Superior temporal gyrus (tissue), 1 donor: ENCODE data around the gene PES1.
"Not testable (repeated sequence)": the region's sequence is repeated elsewhere in the genome, so short reads cannot be mapped to it uniquely, and the experiment has no call there.

ENCODE experiments used
- DNase-seq: peaks from one replicate; pipeline ENCODE4 v3.0.0-alpha.2; 2016; ENCODE audit errors: extremely low spot score

The PES1 gene

DNA sequence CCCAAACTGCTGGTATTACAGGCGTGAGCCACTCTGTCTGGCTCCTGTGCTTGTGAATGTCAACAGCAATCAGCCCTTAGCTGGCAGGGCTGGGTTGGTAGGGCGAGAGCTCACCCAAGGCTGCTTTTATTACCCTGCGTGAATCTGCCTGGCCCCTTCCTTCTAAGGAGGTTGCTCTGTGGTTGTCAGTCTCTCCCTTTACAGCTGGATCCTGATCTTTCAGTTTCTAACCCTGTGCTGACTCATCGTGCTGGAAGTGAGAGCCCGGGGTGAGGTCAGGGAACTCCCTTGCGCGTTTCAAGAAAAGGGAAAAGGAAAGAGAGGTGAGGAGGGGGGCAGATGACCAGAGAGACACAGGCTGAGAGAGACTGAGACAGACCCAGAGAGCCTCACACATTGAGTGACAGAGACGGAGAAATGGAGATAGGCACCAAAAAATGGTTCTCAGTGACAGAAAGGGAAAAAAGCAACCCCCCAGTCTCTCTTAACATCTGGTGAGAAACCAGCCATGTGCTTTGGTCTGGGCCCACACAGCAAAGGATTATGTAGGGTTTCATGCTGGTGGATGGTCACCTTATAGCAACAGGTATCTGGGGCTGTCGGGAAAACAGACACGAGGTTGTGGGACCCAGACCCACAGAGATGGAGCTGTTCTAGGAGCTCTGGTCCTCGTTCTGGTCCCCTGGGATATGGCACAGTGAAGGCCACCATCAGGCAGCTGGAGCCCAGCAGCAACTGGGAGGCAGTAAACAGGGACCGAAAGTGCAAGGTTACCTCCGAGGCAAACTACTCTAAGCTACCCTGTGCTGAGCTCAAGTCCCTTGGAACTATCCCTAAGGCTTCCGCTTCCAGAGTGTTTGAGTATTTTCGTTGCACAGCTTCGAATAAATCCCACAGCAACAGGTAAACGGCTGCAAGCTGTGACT lies 17.8 kb upstream of the PES1 start:
- DNase-seq = no peak

DNA sequence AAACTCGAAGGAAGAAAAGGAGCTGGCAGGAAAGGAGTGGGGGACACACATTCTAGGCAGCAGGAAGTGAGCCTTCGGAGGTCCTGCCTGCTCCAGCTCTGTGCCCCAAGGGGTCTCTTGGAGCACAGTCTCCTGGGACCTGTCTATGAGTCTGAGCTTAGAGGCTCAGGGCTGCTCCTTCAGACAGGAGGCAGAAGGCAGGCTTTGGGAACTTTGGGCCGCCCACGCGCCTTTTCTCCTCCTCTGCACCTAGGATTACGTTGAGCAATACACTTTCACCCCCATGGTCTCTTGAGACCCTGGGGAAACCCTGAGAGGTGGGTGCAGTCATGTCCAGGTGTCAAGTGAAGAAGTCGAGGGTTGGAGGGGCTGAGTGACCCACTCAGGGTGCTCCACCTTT lies 16.2 kb upstream of the PES1 start:
- DNase-seq = no peak

DNA sequence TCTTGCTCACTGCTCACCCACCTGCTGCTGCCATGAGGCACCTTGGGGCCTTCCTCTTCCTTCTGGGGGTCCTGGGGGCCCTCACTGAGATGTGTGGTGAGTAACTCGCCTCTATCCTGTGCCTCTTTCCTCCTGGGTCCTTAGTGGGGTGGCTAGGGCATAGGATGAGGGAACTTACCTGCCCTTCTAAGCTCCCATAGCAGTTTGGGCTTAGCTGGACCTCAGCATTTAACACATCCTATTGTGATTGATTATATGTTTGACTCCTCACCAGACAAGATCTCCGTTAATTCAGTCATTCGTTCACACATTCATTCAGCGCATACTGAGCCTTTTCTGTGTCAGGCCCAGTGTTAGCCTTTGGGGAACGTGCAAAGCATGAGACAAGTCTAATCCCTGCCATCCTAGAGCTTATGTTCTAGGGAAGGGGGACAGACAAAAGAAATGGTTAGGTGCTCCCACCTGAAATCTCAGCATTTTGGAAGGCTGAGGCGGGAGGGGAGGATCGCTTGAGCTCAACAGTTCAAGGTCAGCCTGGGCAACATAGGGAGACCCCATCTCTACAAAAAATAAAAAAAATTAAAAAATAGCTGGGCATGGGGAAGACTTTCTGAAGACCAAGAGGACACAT lies 15.7 kb upstream of the PES1 start:
- no peak for DNase-seq

DNA sequence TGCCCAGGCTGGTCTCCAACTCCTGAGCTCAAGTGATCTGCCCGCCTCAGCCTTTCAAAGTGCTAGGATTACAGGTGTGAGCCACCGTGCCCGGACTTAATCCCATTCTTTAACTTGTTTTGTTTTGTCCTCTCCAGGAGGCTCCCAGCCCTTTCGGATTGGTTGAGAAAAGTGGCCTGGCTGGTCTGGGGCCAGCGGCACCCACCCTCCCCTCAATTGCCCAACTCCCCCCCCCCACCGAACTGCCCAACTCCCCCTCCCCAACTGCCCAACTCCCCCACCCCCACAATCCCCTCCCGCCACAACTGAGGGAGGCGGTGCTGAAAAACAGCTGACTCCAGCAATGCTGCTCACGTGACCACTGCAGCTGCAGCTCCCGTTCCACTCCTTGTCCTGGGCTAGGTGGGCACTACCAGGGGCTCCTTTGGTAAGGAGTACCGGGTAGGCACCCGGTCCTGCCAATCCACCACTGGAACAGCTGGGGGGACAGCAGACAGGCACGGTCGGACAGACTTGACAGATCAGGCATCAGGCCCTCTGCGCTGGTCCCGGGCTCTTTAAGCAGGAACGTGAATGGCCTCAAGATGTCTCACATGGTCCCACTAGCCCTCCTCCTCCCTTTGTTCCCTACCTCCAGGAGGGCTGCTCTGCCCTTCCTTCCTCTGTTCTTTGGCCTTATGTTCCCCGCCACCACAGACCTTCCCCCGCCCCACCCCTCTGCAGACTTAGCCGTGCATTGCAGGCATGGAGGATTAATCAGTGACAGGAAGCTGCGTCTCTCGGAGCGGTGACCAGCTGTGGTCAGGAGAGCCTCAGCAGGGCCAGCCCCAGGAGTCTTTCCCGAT lies 15.0 kb upstream of the PES1 start, which contains the start of gene TCN2:
TSS of gene TCN2 (plus strand) at position 720 of the 845 bp plus-strand sequence. CDS start 158 bp downstream, outside the sequence.
- peak; percentile 84 for DNase-seq

DNA sequence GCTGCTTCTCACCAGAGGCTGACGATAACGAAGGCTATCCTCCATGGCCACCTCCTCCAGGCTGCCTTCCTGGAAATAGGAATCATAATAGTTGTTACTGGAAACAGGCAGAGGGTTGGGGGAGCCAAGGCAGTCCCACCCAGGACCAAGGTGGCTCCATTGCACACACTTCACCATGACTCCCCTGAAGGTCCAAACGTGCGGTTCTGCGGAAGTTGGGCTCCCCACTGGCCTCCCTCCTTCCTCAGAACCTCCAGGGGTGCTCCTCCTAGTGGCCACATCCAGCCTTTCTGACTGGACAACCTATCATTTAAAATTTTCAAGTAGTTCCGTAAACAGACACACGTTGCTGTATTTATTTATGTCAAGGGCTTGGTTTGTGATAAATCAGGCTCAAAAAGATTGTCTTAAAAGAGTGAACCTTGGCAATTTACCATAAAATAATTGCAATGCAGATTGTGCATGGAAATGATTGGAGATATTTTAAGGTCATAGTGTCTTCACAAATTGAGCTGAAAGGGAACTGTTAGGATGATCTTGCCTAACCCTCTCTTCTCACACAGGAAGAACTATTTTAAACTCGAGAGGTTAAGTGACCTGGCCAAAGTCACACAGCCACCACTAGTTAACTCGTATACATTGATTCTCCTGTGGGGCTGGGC lies 13.9 kb upstream of the PES1 start:
- peak; percentile 61 for DNase-seq

DNA sequence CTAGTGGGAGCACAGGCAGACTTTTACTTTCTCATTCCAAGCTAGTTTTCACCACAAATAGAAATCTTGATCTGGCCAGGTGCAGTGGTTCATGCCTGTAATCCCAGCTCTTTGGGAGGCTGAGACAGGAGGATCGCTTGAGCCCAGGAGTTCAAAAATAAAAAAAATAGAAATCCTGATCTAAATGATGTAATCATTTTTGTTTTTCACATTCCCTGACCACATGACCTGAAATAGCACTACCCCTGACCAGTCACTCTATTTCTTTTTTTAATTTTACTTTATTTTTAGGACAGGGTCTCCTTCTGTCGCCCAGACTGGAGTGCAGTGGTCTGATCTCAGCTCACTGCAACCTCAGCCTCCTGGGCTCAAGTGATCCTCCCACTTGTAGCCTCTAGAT lies 13.0 kb upstream of the PES1 start:
- no peak for DNase-seq

DNA sequence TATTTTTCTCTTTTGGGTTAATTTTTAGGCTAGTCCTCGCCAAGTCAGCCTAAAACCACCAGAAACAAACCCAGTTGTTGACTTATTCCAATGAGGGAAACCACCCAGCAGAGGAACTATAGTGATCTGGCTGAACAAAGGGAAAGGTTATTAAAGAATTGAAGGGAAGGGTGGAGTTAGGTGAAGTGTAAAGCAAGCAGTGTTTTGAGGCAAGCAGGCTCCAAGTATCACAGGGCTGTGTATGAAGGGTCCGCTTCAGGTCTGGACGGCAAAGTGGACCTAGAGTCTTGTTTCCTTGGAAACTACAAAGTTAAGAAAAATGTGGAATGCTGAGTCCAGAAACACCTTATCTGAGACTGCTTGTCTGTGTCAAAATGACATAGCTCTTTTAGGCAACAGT lies 12.1 kb upstream of the PES1 start:
- DNase-seq = no peak

DNA sequence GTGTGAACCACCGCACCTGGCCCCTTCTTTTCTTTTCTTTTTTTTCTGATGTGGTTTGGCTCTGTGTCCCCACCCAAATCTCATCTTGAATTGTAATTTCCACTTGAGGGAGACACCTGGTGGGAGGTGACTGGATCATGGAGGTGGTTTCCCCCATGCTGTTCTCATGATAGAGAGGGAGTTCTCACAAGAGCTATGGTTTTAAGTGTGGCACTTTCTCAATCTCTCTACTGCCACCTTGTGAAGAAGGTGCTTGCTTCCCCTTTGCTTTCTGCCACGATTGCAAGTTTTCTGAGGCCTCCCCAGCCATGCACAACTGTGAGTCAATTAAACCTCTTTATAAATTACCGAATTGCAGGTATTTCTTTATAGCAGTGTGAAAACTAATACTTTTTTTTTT lies 10.3 kb upstream of the PES1 start:
- peak; percentile 55 for DNase-seq

DNA sequence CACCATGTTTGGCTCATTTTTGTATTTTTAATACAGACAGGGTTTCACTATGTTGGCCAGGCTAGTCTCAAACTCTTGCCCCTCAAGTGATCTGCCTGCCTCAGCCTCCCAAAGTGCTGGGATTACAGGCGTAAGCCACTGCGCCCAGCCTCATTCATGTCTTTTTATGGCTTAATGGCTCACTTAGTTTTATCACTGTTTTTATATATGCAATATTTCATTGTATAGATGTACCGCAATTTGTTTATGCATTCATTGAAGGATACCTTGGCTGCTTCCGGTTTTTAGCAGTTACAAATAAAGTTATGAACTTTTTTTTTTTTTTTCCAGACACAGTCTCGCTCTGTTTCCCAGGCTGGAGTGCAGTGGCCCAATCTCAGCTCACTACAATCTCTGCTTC lies 9.8 kb upstream of the PES1 start:
- no peak for DNase-seq

DNA sequence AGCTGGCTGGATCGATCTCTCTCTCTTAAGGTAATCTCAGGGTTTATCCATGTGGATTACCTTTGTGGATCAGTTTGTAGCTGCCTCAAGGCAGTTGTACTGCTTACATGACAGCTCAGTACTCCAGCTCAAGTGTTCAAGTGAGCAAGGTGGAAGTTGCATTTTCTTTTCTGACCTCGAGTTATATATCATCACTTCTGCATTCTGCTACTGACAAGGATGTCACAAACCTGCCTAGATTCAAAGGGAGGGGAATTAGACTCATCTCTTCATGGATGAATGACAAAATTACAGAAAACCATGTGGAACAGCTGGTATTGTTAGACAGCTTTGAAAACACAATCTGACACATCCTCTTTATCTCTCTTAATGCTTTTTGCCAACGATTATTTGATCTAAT lies 9.2 kb upstream of the PES1 start:
- DNase-seq = no peak

DNA sequence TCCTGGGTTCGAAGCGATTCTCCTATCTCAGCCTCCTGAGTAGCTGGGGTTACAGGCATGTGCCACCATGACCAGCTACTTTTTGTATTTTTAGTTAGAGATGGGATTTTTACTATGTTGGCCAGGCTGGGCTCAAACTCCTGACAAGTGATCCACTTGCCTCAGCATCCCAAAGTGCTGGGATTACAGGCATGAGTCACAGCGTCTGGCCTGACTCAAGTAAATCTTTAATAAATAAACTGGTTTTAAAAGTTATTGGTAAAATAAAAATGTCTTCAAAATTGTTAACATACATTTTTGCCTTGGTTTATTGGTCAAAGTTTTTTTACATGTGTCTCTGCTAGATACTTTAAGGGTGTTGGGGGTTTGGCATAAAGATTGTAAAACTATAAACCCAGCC lies 7.3 kb upstream of the PES1 start:
- DNase-seq = no peak

DNA sequence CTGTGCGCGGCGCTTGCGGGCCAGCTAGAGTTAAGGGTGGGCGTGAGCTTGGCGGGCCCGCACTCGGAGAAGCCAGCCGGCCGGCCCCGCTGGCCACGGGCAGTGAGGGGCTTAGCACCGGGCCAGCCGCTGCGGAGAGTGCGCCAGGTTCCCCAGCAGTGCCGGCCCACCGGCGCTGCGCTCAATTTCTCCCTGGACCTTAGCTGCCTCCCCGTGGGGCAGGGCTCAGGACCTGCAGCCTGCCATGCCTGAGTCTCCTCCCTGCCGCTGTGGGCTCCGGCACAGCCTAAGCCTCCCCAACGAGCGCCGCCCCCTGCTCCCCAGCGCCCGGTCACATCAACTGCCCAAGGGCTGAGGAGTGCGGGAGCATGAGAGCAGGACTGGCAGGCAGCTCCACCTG lies 5.2 kb upstream of the PES1 start:
- DNase-seq = no peak

DNA sequence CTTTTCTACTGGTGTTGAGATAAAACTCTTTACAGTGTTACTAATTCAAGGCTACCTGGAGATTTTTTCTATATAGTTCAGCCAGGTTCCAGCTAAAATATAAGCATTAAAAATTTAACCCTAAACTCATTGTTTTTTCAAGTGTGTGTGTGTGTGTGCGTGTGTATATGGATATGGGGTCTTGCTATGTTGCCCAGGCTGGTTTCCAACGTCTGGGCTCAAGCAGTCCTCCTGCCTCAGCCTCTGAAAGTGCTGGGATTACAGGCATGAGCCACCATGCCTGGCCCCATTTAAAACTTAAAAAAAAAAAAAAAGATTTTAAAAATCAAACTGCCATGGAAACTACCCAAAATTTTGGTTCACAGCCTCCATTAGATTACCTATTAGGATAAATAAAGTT lies 4.5 kb upstream of the PES1 start:
- no peak for DNase-seq

DNA sequence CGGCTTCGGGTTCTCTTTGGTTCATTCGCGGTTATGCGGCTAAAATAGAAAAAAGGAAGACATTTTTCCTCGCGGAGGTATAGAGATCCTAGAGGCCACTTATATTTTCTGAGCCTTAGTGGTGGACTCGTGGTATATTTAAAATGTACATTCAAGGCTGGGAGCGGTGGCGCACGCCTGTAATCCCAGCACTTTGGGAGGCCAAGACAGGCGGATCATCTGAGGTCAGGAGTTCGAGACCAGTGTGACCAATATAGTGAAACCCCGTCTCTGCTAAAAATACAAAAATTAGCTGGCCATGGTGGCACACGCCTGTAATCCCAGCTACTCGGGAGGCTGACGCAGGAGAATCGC lies 627 bp upstream of the PES1 start:
- not testable (repeated sequence) for DNase-seq

DNA sequence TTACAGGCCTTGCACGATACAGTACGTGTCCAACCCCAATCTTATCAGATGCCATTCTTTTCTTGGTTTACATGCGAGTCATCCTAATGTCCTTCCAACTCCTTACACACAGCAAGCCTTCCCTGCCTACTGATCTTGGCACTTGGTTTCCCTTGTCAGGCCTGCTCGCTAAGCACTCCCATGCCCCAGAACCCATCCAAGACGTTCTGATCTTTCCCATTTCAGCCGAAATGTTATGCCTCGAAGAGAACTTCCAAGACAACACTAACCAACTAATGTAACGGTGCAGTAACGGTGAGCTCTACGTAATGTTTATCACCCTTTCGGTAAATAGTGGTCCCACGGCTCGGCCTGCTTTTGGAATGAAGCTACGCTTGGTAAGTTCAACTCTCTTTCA lies 521 bp downstream of the PES1 start:
- DNase-seq = peak; percentile 27

DNA sequence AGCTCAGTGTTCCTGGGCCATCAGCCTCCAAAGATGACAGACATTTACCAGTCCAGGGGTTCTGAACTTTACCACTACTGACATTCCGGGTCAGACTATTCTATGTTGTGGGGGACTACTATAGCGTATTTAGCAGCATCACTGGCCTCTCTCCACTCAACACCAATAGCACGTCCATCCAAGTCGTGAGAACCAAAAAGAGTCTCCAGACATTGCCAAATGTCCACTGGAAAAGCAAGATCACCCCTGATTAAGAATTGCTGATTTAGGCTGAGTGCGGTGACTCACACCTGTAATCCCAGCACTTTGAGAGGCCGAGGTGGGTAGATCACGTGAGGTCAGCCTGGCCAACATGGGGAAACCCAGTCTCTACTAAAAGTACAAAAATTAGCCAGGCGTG lies 5.3 kb downstream of the PES1 start:
- DNase-seq = no peak

DNA sequence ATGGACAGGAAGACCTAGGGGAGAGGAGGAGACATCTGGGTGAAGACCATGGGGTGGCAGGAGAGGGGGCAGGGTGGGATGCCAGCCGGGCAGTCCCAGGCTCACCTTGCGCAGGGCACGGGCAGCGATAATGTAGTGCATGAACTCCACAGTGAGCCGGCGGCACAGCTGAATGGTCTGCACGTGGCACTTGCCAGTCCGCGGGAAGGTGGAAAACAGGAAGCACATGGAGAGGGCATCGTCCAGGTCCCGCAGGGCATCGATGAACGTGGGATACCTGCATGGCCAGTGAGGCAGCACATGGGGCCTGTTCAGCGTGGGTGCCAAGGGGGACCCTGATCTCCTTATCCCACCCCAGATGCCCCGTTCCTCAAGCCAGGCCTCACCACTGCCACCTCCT lies 7.3 kb downstream of the PES1 start:
- DNase-seq = no peak

DNA sequence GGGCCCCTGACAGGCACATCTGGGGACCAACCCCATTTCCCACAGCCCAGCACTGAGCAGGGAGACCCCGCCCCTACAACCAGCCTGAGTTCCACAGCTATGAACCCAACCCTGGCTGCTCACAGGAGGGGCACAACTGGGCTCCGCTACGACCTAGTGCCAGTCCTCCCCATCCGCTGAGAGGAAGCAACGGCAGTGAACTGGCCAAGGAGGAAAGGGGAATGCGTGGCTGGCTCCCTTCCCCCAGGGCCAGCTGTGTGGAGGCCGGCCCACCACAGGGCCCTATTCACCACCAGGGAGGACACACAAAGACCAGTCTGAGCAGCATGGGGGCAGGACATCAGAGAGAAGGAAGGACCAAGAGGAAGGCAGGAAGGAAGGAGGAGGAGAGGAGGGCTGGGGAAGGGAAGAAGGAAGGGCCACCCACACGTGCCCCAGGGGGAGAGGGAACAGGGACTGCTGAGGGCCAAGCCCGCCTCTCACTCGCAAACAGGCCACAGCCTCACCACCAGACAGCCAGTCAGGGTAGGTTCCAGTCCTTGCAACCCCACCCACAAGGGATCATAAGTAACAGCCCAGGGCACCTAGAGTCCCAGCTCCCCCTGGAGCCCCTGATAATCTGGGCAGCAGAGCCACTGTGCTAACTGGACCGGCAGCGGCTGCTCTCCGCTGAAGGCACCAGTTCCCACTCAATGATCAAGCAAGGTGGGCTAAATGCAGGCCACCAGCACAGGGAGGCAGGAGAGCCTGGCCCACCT lies 8.7 kb downstream of the PES1 start:
- DNase-seq = peak; percentile 51

DNA sequence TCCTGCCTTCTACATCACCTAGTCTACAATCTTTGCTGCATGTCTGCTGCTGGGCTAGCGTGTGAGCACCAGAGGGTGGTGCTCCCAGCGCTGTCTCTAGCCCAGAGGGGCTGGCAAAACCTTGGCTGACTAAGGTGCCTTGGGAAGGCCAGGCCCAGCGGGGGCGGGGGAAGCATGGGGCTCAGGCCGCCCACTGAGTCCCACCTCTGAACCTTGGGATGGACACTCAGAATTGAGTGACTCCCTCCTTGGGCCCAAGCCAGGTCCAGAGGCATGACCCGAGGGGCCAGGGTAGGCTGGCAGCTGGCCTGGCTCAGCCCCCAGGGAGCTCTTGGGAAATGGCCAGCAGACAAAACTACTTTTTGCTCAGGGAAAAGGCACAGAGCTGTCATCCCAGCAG lies 9.7 kb downstream of the PES1 start:
- no peak for DNase-seq

DNA sequence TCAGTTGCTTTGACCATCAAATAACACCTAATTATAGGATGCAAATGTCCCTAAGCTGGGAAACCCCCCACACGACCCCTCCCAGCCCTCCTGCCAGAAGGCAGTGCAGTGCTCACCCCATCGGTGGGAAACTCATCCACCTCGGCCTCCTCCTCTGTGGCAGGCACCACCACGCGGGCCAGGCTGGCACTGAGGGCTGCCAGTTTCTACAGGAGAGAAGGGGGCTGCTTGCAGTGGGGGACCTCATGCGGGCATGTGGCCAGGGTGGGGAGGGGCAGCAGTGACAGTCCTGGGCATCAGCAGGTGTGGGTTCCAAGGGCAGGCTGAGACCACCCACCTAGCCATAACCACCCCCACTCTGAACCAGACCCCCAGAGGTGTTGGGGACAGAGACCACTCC lies 10.8 kb downstream of the PES1 start:
- DNase-seq = no peak

DNA sequence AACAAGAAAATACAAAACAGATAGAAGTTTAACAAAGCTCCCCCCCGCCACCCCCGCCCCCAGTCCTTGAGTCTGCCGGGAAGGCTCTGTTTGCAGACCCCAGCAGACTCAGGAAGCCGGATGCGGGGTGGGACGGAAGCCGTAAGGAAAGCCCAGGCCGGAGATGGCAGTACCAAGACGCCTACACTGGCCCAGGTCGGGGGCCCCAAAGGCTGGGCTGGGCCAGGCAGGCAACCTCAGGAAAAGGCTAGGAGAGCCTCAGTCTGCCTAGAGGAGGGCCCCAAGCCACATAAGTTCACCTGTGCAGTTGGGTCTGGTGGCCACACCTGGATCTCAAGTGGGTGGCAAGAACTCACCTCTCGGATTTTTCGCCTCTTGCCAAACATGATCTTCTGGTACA lies 13.2 kb downstream of the PES1 start:
- no peak for DNase-seq
